ENCODE results near the gene GLUD1. TPM values are rescaled to one million over a fixed set of nuclear protein-coding genes. Genes with fewer than 3 reads are reported as not detected.

The GLUD1 gene
- total RNA-seq, 1 donor from 2014 or later: 96.6 TPM

- Mint-ChIP-seq H3K36me3 (ENCODE audit: low read depth, unreplicated experiment) (peaks cover 12% of the 10 kb centered on the region), H3K27ac (ENCODE audit: unreplicated experiment) (no peak overlapping the region), H3K4me1 (ENCODE audit: low read depth, unreplicated experiment) (no peaks in the 10 kb centered on the region), H3K4me3 (ENCODE audit: unreplicated experiment) (no peak overlapping the region), H3K9me3 (ENCODE audit: unreplicated experiment) (no peaks in the 10 kb centered on the region), H3K27me3 (ENCODE audit: low read depth, unreplicated experiment) (no peaks in the 10 kb centered on the region)
- no peak overlapping the region for H3K9ac ChIP-seq (ENCODE audit: low read length)
- no peaks in the 10 kb centered on the region for H3K9me3 ChIP-seq (ENCODE audit: insufficient read depth, low read depth, low read length)
- DNase-seq (ENCODE audit: low read depth): no peak
- H3K4me3 ChIP-seq (ENCODE audit: insufficient read depth, low read depth, low read length): no peak overlapping the region
- no peak overlapping the region for H3K4me2 ChIP-seq (ENCODE audit: low read length)
- H4K20me1 ChIP-seq (ENCODE audit: insufficient read depth, low read length): peaks cover 5% of the 10 kb centered on the region
- no peak for TF ChIP-seq CTCF (IDR thresholded peaks at IDR 0.05; ENCODE audit: insufficient read depth, low read depth, low read length)
- H3K36me3 ChIP-seq (ENCODE audit: insufficient read depth, low read length): peaks cover 21% of the 10 kb centered on the region
- H2AFZ ChIP-seq (ENCODE audit: low read depth, low read length): no peak overlapping the region
- H3K27me3 ChIP-seq (ENCODE audit: insufficient read depth, low read length): no peaks in the 10 kb centered on the region
- H3K4me1 ChIP-seq (ENCODE audit: insufficient read depth, low read length): no peaks in the 10 kb centered on the region
- FAIRE-seq: no peak
- H3K79me2 ChIP-seq (ENCODE audit: insufficient read depth, low read length): no peaks in the 10 kb centered on the region
- H3K27ac ChIP-seq (ENCODE audit: low read depth, low read length): no peak overlapping the region
Measured at GRCh38 chr10:87068281-87068680, 26.4 kb downstream of the GLUD1 start.

- Mint-ChIP-seq H3K36me3 (ENCODE audit: low read depth, unreplicated experiment) (peaks cover 14% of the 10 kb centered on the region), H3K27ac (ENCODE audit: unreplicated experiment) (no peak overlapping the region), H3K4me3 (ENCODE audit: unreplicated experiment) (no peak overlapping the region), H3K4me1 (ENCODE audit: low read depth, unreplicated experiment) (no peaks in the 10 kb centered on the region), H3K27me3 (ENCODE audit: low read depth, unreplicated experiment) (no peaks in the 10 kb centered on the region), H3K9me3 (ENCODE audit: unreplicated experiment) (no peaks in the 10 kb centered on the region)
- TF ChIP-seq CTCF (IDR thresholded peaks at IDR 0.05; ENCODE audit: insufficient read depth, low read depth, low read length): no peak
- no peak for TF ChIP-seq EZH2 (IDR thresholded peaks at IDR 0.05; ENCODE audit: insufficient read depth, low read length)
- Histone ChIP-seq H3K4me1 (ENCODE audit: insufficient read depth, low read length) (no peaks in the 10 kb centered on the region), H3K4me3 (ENCODE audit: insufficient read depth, low read depth, low read length) (no peak overlapping the region), H3K36me3 (ENCODE audit: insufficient read depth, low read length) (peaks cover 21% of the 10 kb centered on the region), H3K79me2 (ENCODE audit: insufficient read depth, low read length) (no peaks in the 10 kb centered on the region), H3K4me2 (ENCODE audit: low read length) (no peak overlapping the region), H3K9ac (ENCODE audit: low read length) (no peak overlapping the region), H3K9me3 (ENCODE audit: insufficient read depth, low read depth, low read length) (no peaks in the 10 kb centered on the region), H2AFZ (ENCODE audit: low read depth, low read length) (no peak overlapping the region), H4K20me1 (ENCODE audit: insufficient read depth, low read length) (no peaks in the 10 kb centered on the region), H3K27ac (ENCODE audit: low read depth, low read length) (no peak overlapping the region), H3K27me3 (ENCODE audit: insufficient read depth, low read length) (no peaks in the 10 kb centered on the region)
- FAIRE-seq (no peak), DNase-seq (ENCODE audit: low read depth) (no peak)
Measured at GRCh38 chr10:87066865-87067264, 27.8 kb downstream of the GLUD1 start.

- Histone ChIP-seq H3K4me2 (ENCODE audit: low read length) (no peak overlapping the region), H4K20me1 (ENCODE audit: insufficient read depth, low read length) (no peaks in the 10 kb centered on the region), H3K4me1 (ENCODE audit: insufficient read depth, low read length) (no peaks in the 10 kb centered on the region), H3K27ac (ENCODE audit: low read depth, low read length) (no peak overlapping the region), H3K9ac (ENCODE audit: low read length) (no peak overlapping the region), H3K9me3 (ENCODE audit: insufficient read depth, low read depth, low read length) (no peaks in the 10 kb centered on the region), H2AFZ (ENCODE audit: low read depth, low read length) (no peak overlapping the region), H3K79me2 (ENCODE audit: insufficient read depth, low read length) (no peaks in the 10 kb centered on the region), H3K4me3 (ENCODE audit: insufficient read depth, low read depth, low read length) (no peak overlapping the region), H3K36me3 (ENCODE audit: insufficient read depth, low read length) (peaks cover 21% of the 10 kb centered on the region), H3K27me3 (ENCODE audit: insufficient read depth, low read length) (no peaks in the 10 kb centered on the region)
- Mint-ChIP-seq H3K27me3 (ENCODE audit: low read depth, unreplicated experiment) (no peaks in the 10 kb centered on the region), H3K36me3 (ENCODE audit: low read depth, unreplicated experiment) (peaks cover 14% of the 10 kb centered on the region), H3K27ac (ENCODE audit: unreplicated experiment) (no peak overlapping the region), H3K9me3 (ENCODE audit: unreplicated experiment) (no peaks in the 10 kb centered on the region), H3K4me3 (ENCODE audit: unreplicated experiment) (no peak overlapping the region), H3K4me1 (ENCODE audit: low read depth, unreplicated experiment) (no peaks in the 10 kb centered on the region)
- no peak for TF ChIP-seq CTCF (IDR thresholded peaks at IDR 0.05; ENCODE audit: insufficient read depth, low read depth, low read length)
- TF ChIP-seq EZH2 (IDR thresholded peaks at IDR 0.05; ENCODE audit: insufficient read depth, low read length): no peak
- DNase-seq (ENCODE audit: low read depth) (no peak), FAIRE-seq (no peak)
Measured at GRCh38 chr10:87066178-87066577, 28.5 kb downstream of the GLUD1 start.

Measured in astrocyte (in vitro differentiated cells and primary cell).